Spleen (tissue), 7 donors: ENCODE data around the gene PCDHB6.

Experiments used
- CTCF ChIP-seq, 11 experiments: fragments of 200-600 bp in 7 of 11; fragments of 450-650 bp in 4 of 11; sonication (generic) in 4 of 11; IDR thresholded peaks in 8 of 11; conservative IDR thresholded peaks in 3 of 11; 1 replicate in 7 of 11; 2 replicates in 4 of 11; pipeline versions ENCODE4 v1.4.0 to v1.8.0; 2016 to 2021; ENCODE audit warnings: antibody characterized with exemption in 11 of 11, inconsistent platforms in 4 of 11, mild to moderate bottlenecking in 1 of 11
- POLR2AphosphoS5 ChIP-seq, 3 donors: sonication (generic); formaldehyde crosslinking; IDR thresholded peaks; one replicate each; pipeline ENCODE4 v1.5.1; 2017; ENCODE audit warnings: antibody characterized with exemption in 3 of 3
- donor health status: DM: no; HTN: no; CAD: no; lungs with moderate emphysema.
- donor health status: DM: no; HTN: no; CAD: no.
- donor health status: DM: no; HTN: no; CAD: no.

GRCh38 chr5:141121985-141122384, 27.9 kb upstream of the PCDHB6 start:
- TF ChIP-seq CTCF (IDR thresholded peaks at IDR 0.05 in 8 of 11, conservative IDR thresholded peaks at IDR 0.05 in 3 of 11) (no peak), POLR2AphosphoS5 (IDR thresholded peaks at IDR 0.05) (no peak)
